HL-60/S4 treated with retinoic acid at 250 ng/mL for 4 days and 3 days (cell line): ENCODE measurements around the gene LMAN2.
"Not testable (repeated sequence)": the region's sequence is repeated elsewhere in the genome, so short reads cannot be mapped to it uniquely, and the experiment has no call there.

Experiments
- in situ Hi-C: fragments of 300-500 bp; cut with MboI; formaldehyde crosslinking; loops from 2 replicates; pipeline ENCODE4 v1.7.0; 2022; ENCODE audit warnings: low sequenced_read_pairs

LMAN2 gene

DNA sequence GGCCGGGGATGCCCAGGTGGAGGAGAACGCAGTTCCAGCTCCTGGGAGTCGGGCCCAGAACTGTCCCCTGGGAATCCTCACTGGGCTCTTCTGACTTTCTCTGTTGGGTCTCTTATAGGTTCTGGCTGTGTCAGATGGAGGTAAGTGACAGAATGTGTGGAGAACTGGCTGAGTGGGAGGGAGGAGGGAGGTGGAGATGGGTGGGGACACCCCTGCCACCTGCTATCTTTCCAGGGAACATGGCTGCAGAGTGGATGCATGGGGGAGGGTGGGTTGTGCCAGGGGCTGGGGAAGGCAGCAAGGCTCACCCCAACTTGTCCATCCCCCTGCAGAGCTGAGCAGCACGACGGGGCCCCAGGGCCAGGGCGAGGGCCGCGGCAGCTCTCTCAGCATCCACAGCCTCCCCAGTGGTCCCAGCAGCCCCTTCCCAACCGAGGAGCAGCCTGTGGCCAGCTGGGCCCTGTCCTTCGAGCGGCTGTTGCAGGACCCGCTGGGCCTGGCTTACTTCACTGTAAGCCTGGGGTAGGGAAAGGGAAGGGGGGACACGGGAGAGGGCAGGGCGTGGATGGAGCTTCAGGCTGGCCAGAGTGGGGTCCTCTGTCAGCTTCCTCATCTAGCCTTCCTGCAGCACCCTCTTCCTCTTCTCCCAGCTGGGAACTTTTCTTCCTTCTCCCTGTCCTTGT is 14.5 kb upstream of the LMAN2 start:
- in situ Hi-C loops = no loop called here

DNA sequence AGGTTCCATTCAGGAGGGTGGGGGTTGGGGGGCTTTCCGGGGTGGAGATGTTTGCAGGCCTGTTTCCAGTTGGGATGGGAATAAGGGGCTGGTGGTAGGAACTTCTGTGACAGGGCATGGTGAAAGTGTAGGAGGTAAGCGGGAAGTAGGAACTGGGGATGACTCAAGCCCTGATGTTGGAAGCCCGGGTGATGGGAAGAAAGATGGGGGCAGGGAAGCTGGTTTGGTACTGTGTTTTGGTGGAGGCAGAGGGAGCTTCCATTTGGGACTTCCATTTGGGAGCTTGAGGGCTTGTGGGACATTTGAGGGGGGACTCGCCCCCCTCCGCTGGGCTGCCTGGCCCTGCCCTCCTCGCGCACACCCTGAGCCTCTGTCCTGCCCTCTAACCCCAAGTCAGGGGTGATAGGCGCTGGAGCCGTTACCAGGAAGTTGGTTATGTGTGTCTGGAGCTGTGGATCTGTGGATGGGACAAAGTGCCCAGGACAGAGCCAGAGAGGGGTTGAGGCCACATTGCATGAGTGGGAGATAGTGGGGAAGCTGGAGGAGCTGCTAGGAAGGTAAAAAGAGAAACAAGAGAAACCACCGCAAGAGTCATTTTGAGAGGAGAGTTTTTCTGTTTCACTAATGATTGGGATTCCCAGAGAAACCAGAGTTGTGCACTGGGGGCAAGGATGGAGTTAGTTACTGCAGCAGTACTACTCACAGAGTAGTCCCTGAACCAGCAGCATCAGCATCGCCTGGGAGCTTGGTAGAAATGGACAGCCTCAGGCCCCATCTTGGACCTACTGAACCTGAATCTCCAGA is 12.9 kb upstream of the LMAN2 start:
- in situ Hi-C loops = no loop called here

DNA sequence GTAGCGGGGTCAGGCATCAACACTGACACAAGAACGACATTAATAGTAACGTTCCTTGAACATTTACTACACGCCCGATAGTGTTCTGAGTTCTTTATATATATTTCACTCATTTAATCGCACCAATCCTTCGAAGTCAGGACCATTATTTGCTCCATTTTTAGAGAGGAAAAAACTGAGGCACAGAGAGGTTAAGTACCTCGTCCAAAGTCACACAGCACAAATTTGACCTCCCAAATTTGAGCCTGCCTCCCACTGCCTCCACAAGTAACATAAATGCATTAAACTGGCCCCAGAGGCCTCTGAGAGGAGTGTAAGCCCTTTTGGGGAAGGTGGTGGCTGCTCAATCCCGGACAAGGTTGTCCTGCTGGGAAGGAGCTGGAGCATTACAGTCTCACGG is 12.1 kb upstream of the LMAN2 start:
- in situ Hi-C loops = no loop called here

GRCh38 chr5:177362610-177363507 is 11.4 kb upstream of the LMAN2 start:
- in situ Hi-C loops = no loop called here

GRCh38 chr5:177362292-177362609 is 10.8 kb upstream of the LMAN2 start:
- in situ Hi-C loops = no loop called here

GRCh38 chr5:177361418-177362291 is 10.2 kb upstream of the LMAN2 start:
- in situ Hi-C loops = no loop called here

- in situ Hi-C loops = not testable (repeated sequence)
Observed at GRCh38 chr5:177360740-177361139, 9.3 kb upstream of the LMAN2 start.

DNA sequence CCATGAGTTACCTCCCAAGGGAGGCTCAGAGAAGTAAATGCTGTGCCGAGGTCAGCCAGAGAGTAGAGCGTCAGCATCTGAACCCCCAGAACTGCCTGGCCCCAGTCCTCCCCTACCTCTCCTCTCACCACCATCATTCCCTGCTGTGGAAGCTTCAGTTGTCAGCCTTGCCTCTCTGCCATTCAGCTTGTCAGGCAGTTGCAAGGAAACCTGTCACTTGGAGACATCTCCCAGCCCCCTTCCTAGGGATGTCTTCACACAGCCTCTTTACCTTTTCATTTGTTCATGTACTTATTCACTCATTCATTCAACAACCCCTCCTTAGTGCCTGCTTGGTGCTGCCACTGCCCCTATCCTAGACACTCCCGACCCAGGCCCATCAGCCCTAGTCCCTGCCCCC is 8.4 kb upstream of the LMAN2 start:
- in situ Hi-C loops = no loop called here

GRCh38 chr5:177359451-177359851 is 8.0 kb upstream of the LMAN2 start:
- in situ Hi-C loops = no loop called here

GRCh38 chr5:177358370-177358819 is 6.9 kb upstream of the LMAN2 start:
- in situ Hi-C loops = no loop called here

GRCh38 chr5:177357459-177358351 is 6.2 kb upstream of the LMAN2 start, which contains the start of gene RGS14:
RGS14 (plus strand) TSS chr5:177357924; CDS start chr5:177358025, 101 bp downstream.
- in situ Hi-C loops = no loop called here

- in situ Hi-C loops = no loop called here
Observed at GRCh38 chr5:177357146-177357458, 5.6 kb upstream of the LMAN2 start.

GRCh38 chr5:177356746-177357145 is 5.3 kb upstream of the LMAN2 start:
- in situ Hi-C loops = no loop called here

- in situ Hi-C loops = no loop called here
Observed at GRCh38 chr5:177355868-177356168, 4.3 kb upstream of the LMAN2 start.

DNA sequence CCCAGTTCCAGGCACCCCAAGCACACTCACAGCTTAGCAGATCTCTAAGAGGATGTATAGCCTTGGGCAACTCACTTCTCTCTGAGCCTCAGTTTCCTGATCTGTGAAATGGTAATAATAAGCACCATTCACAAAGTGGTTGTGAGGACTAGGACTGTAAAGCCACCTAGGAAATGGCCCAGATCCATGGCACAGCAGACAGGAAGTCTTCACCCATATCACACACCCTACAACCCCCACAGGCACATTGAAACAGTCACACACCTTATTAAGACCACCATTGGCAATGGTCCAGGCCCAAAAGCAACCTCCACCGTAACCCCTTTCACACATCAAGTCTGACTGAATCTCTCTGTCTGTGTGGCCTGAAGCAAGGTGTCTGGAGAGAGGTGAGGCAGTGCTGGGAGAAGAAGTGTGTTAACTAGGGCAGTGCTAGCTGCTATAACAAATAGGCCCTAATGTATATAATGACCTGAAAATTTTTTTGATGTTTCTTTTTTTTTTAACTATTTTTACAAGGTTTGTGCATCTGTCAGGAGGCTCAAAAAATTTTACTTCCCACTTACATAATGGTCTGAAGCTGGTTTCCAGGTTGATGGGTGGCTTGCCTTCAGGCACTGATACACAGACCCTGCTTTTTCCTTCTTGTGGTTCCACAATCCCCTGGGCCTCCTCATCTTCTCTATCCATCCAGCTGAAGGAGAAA is 3.8 kb upstream of the LMAN2 start:
- in situ Hi-C loops = no loop called here

DNA sequence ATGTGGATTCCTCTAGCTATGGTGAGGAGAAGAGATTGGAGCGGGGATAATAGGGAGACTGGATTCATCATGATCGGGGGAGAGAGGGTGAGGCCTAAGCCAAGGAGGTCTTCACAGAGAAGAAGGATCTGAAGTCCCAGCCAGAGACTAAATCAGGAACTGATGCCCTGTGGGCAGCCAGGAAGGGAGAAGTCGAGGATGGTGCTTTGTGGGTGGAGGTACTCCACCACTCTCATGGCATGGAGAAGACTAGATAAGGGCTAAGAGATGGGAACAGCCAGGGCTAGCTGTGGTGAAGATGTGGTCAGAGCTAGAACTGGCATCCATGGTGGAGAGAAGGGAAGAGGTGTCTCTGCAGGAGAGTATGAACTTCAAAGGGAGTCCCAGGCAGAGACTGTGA is 3.2 kb upstream of the LMAN2 start:
- in situ Hi-C loops = no loop called here

GRCh38 chr5:177354256-177354655 is 2.8 kb upstream of the LMAN2 start:
- in situ Hi-C loops = no loop called here

- in situ Hi-C loops = no loop called here
Observed at GRCh38 chr5:177353093-177353492, 1.6 kb upstream of the LMAN2 start.

DNA sequence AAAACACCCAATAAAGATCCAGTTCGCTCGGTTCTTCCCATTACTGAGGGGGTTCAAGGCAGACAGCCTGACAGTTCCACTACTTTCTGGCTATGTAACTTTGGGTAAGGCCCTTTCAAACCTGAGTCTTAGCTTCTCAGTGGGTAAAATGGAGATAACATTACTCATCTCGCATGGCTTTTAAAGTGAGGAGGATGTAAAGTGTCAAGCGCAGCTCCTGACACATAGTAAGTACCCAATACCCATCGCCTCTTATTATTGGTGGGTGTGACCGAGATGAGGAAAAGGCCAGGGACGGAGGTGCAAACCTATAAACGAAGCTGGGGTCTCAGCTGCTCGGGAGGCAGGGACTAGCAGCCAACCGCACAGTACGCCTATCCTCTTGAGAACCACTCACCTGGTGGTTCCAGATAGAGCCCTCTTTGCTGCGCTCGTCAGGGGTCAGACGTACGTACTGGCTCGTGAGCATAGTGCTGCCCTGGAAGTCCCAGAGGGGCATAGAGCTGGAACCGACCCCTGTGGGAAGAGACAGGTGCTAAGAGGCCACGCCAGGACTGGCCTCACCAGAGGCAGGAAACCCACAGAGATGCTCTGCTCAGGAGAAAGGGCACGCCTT is 584 bp downstream of the LMAN2 start:
- in situ Hi-C loops = no loop called here
